ENCODE measurements around the gene CHRM2. TPM values are rescaled to one million over a fixed set of nuclear protein-coding genes. Genes with fewer than 3 reads are reported as not detected.

The CHRM2 gene
- total and polyA plus RNA-seq, 4 donors = 0.61 to 0.83 (median 0.70) TPM

DNA sequence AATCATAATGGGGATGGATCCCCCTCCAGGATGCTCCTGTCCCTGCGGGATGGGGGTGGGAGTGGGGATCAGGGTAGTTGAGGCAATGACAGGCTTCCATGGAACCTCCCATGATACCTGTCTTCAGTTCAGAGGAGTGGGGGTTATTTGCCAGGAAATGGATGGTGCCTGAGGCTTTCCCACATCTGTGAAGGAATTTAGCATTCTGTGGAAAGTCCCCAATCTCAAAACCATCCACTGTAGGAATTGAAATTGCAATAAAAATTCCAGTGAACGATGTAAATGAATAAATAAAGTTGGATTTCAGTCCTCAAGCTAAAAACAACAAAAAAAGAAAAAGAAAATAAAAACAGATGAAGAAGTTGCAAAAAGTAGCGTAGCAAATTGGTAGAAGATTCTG lies 81.9 kb downstream of the CHRM2 start:
- no peak for DNase-seq
- Histone ChIP-seq H3K9me3 (ENCODE audit: control insufficient read depth in 4 of 4, insufficient read depth in 3 of 4, low read length in 3 of 4) (peaks cover 0 to 3% (median 0%) of the 10 kb centered on the region in 4 donors), H3K9ac (ENCODE audit: insufficient read depth in 1 of 2, low read length in 2 of 2) (no peak overlapping the region), H3K27me3 (ENCODE audit: control insufficient read depth in 3 of 3, insufficient read depth in 3 of 3, low read length in 2 of 3) (no peaks in the 10 kb centered on the region), H3K4me1 (ENCODE audit: control insufficient read depth in 5 of 5, insufficient read depth in 5 of 5, low read length in 5 of 5) (peaks cover 0 to 6% (median 0%) of the 10 kb centered on the region in 5 donors), H3K36me3 (ENCODE audit: control insufficient read depth in 4 of 4, insufficient read depth in 4 of 4, low read length in 4 of 4) (no peaks in the 10 kb centered on the region), H3K4me3 (no peak overlapping the region), H3K27ac (ENCODE audit: low read depth in 1 of 2, low read length in 1 of 2) (no peak overlapping the region)
- TF ChIP-seq CTCF (IDR thresholded peaks at IDR 0.05; ENCODE audit: control extremely low read depth, extremely low read depth) = no peak
- WGBS, 2 donors = 88 to 93% methylated on average over 3 of the region's 3 CpGs
- ATAC-seq (ENCODE audit: insufficient read depth, low FRiP score) = no peak

DNA sequence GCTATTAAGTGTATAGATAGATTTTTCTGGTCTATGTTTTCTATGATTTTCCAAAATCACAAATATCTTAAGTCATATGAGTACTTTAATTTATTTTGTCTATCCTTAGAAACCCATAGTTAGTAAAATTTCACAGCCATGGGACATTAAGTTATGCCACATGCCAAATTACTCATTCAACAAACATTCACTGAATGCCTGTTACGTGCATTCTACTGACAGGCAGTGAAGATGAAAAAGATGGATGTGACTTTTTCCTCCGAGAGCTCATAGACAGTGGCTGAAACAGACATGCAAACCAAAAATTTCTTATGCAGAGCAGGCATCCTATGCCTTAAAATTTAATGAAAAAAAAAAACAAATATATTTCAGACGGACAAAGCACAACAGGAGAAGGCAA lies 84.9 kb downstream of the CHRM2 start:
- ATAC-seq (ENCODE audit: insufficient read depth, low FRiP score) (no peak), DNase-seq (no peak)
- Histone ChIP-seq H3K36me3 (ENCODE audit: control insufficient read depth in 4 of 4, insufficient read depth in 4 of 4, low read length in 4 of 4) (no peaks in the 10 kb centered on the region), H3K9ac (ENCODE audit: insufficient read depth in 1 of 2, low read length in 2 of 2) (no peak overlapping the region), H3K4me3 (no peak overlapping the region), H3K9me3 (ENCODE audit: control insufficient read depth in 4 of 4, insufficient read depth in 3 of 4, low read length in 3 of 4) (peaks cover 0 to 3% (median 0%) of the 10 kb centered on the region in 4 donors), H3K27me3 (ENCODE audit: control insufficient read depth in 3 of 3, insufficient read depth in 3 of 3, low read length in 2 of 3) (no peaks in the 10 kb centered on the region), H3K27ac (ENCODE audit: low read depth in 1 of 2, low read length in 1 of 2) (no peak overlapping the region), H3K4me1 (ENCODE audit: control insufficient read depth in 5 of 5, insufficient read depth in 5 of 5, low read length in 5 of 5) (peaks cover 0 to 14% (median 0%) of the 10 kb centered on the region in 5 donors)
- 84 to 92% methylated on average over 3 of the region's 3 CpGs for WGBS, 2 donors
- TF ChIP-seq CTCF (IDR thresholded peaks at IDR 0.05; ENCODE audit: control extremely low read depth, extremely low read depth) = no peak

DNA sequence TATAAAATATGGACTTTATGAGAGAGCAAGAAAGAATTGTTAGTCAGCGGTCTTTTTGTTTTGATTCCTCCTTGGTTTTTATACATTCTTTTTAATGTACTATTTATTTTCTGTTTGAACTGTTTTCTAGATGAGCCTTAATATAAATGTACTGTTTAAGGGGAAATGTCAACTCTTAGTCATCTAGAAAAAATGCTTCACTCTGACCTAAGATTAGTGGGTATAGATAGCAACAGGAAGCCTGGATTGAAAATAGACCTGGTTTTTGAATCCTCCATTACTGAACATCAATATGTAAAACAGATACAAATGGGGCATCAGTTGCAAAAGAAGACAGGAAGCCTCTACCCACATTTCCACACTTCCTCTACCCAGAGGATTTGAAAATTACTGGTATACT lies 87.8 kb downstream of the CHRM2 start:
- WGBS, 2 donors = 79% methylated on average over 1 of the region's 1 CpG
- H3K9ac ChIP-seq (ENCODE audit: insufficient read depth in 1 of 2, low read length in 2 of 2) = no peak overlapping the region
- no peaks in the 10 kb centered on the region for H3K27me3 ChIP-seq (ENCODE audit: control insufficient read depth in 3 of 3, insufficient read depth in 3 of 3, low read length in 2 of 3)
- no peak for TF ChIP-seq CTCF (IDR thresholded peaks at IDR 0.05; ENCODE audit: control extremely low read depth, extremely low read depth)
- peaks cover 0 to 3% (median 0%) of the 10 kb centered on the region in 4 donors for H3K9me3 ChIP-seq (ENCODE audit: control insufficient read depth in 4 of 4, insufficient read depth in 3 of 4, low read length in 3 of 4)
- H3K4me1 ChIP-seq (ENCODE audit: control insufficient read depth in 5 of 5, insufficient read depth in 5 of 5, low read length in 5 of 5) = peaks cover 0 to 15% (median 0%) of the 10 kb centered on the region in 5 donors
- H3K27ac ChIP-seq (ENCODE audit: low read depth in 1 of 2, low read length in 1 of 2) = peak overlapping the region in 1 of 2 donors; percentile 21
- H3K4me3 ChIP-seq = no peak overlapping the region
- DNase-seq (no peak), ATAC-seq (ENCODE audit: insufficient read depth, low FRiP score) (no peak)
- H3K36me3 ChIP-seq (ENCODE audit: control insufficient read depth in 4 of 4, insufficient read depth in 4 of 4, low read length in 4 of 4) = peaks cover 0 to 3% (median 0%) of the 10 kb centered on the region in 4 donors

GRCh38 chr7:136956671-136957070 lies 88.2 kb downstream of the CHRM2 start:
- no peak for TF ChIP-seq CTCF (IDR thresholded peaks at IDR 0.05; ENCODE audit: control extremely low read depth, extremely low read depth)
- Histone ChIP-seq H3K9ac (ENCODE audit: insufficient read depth in 1 of 2, low read length in 2 of 2) (no peak overlapping the region), H3K36me3 (ENCODE audit: control insufficient read depth in 4 of 4, insufficient read depth in 4 of 4, low read length in 4 of 4) (peaks cover 0 to 3% (median 0%) of the 10 kb centered on the region in 4 donors), H3K27ac (ENCODE audit: low read depth in 1 of 2, low read length in 1 of 2) (peak overlapping the region in 1 of 2 donors; percentile 10), H3K27me3 (ENCODE audit: control insufficient read depth in 3 of 3, insufficient read depth in 3 of 3, low read length in 2 of 3) (no peaks in the 10 kb centered on the region), H3K4me3 (no peak overlapping the region), H3K9me3 (ENCODE audit: control insufficient read depth in 4 of 4, insufficient read depth in 3 of 4, low read length in 3 of 4) (peaks cover 0 to 3% (median 0%) of the 10 kb centered on the region in 4 donors), H3K4me1 (ENCODE audit: control insufficient read depth in 5 of 5, insufficient read depth in 5 of 5, low read length in 5 of 5) (peaks cover 0 to 15% (median 0%) of the 10 kb centered on the region in 5 donors)
- DNase-seq (peak in 1 of 3 donors; percentile 5), ATAC-seq (ENCODE audit: insufficient read depth, low FRiP score) (no peak)
- WGBS, 2 donors = 41 to 59% methylated on average over 3 of the region's 3 CpGs
